HEK293 (cell line): Measurements from ENCODE around the gene PCP2.

Source experiments
- AEBP2 ChIP-seq: fragments of 450-650 bp; formaldehyde crosslinking; IDR thresholded peaks from 2 replicates; pipeline ENCODE4 v1.5.1; 2016; ENCODE audit warnings: missing biosample characterization, missing genetic modification characterization, borderline replicate concordance
- ATF2 ChIP-seq: fragments of 450-650 bp; formaldehyde crosslinking; IDR thresholded peaks from 2 replicates; pipeline ENCODE4 v1.5.1; 2016; ENCODE audit warnings: missing biosample characterization, missing genetic modification characterization, low read depth
- CTCF ChIP-seq: fragments of 450-650 bp; formaldehyde crosslinking; IDR thresholded peaks from 2 replicates; pipeline ENCODE4 v1.5.1; 2016; ENCODE audit warnings: missing biosample characterization, missing genetic modification characterization
- KLF10 ChIP-seq: fragments of 450-650 bp; IDR thresholded peaks from 2 replicates; pipeline ENCODE4 v1.5.1; 2018; ENCODE audit warnings: missing biosample characterization, mild to moderate bottlenecking, missing genetic modification characterization
- MEIS1 ChIP-seq: sonication (generic); formaldehyde crosslinking; IDR thresholded peaks from 2 replicates; pipeline ENCODE4 v1.8.1; 2022; ENCODE audit warnings: missing genetic modification reagents, mild to moderate bottlenecking, borderline replicate concordance
- SCRT2 ChIP-seq: fragments of 450-650 bp; formaldehyde crosslinking; IDR thresholded peaks from 2 replicates; pipeline ENCODE4 v1.5.1; 2016; ENCODE audit warnings: missing biosample characterization, missing genetic modification characterization
- SP3 ChIP-seq: fragments of 450-650 bp; formaldehyde crosslinking; IDR thresholded peaks from 2 replicates; pipeline ENCODE4 v1.5.1; 2016; ENCODE audit warnings: missing biosample characterization, missing genetic modification characterization
- TCF7L2 ChIP-seq: IDR thresholded peaks from 2 replicates; pipeline ENCODE4 v1.6.1; 2011; ENCODE audit warnings: low read depth, mild to moderate bottlenecking, inconsistent platforms, low read length, moderate library complexity, borderline replicate concordance
- ZBTB26 ChIP-seq: fragments of 450-650 bp; formaldehyde crosslinking; optimal IDR thresholded peaks from 2 replicates; pipeline ENCODE3; 2016; ENCODE audit warnings: missing biosample characterization, mild to moderate bottlenecking, missing genetic modification characterization
- ZBTB48 ChIP-seq: fragments of 450-650 bp; formaldehyde crosslinking; IDR thresholded peaks from 2 replicates; pipeline ENCODE4 v1.5.1; 2016; ENCODE audit warnings: missing biosample characterization, missing genetic modification characterization
- ZBTB8A ChIP-seq: fragments of 450-650 bp; formaldehyde crosslinking; IDR thresholded peaks from 2 replicates; pipeline ENCODE4 v1.5.1; 2016; ENCODE audit warnings: missing biosample characterization, missing genetic modification characterization
- ZNF10 ChIP-seq: fragments of 450-650 bp; formaldehyde crosslinking; IDR thresholded peaks from 2 replicates; pipeline ENCODE4 v1.5.1; 2017; ENCODE audit warnings: missing biosample characterization, missing genetic modification characterization
- ZNF121 ChIP-seq: fragments of 450-650 bp; formaldehyde crosslinking; IDR thresholded peaks from 2 replicates; pipeline ENCODE4 v1.5.1; 2016; ENCODE audit warnings: missing biosample characterization, missing genetic modification characterization
- ZNF26 ChIP-seq: fragments of 450-650 bp; formaldehyde crosslinking; IDR thresholded peaks from 2 replicates; pipeline ENCODE4 v1.5.1; 2016; ENCODE audit warnings: missing biosample characterization, missing genetic modification characterization
- ZNF324 ChIP-seq: fragments of 450-650 bp; formaldehyde crosslinking; IDR thresholded peaks from 2 replicates; pipeline ENCODE4 v1.5.1; 2016; ENCODE audit warnings: missing biosample characterization, missing genetic modification characterization
- ZNF362 ChIP-seq: fragments of 450-650 bp; formaldehyde crosslinking; IDR thresholded peaks from 2 replicates; pipeline ENCODE4 v1.5.1; 2016; ENCODE audit warnings: missing biosample characterization, missing genetic modification characterization
- ZNF404 ChIP-seq: fragments of 450-650 bp; formaldehyde crosslinking; IDR thresholded peaks from 2 replicates; pipeline ENCODE4 v1.5.1; 2017; ENCODE audit warnings: missing biosample characterization, missing genetic modification characterization
- ZNF433 ChIP-seq: fragments of 450-650 bp; formaldehyde crosslinking; IDR thresholded peaks from 2 replicates; pipeline ENCODE4 v1.5.1; 2016; ENCODE audit warnings: missing biosample characterization, missing genetic modification characterization, low read depth
- ZNF529 ChIP-seq: fragments of 450-650 bp; formaldehyde crosslinking; IDR thresholded peaks from 2 replicates; pipeline ENCODE4 v1.5.1; 2017; ENCODE audit warnings: missing genetic modification characterization, missing biosample characterization; ENCODE audit not compliant: insufficient replicate concordance
- ZNF530 ChIP-seq: fragments of 450-650 bp; formaldehyde crosslinking; IDR thresholded peaks from 2 replicates; pipeline ENCODE4 v1.5.1; 2016; ENCODE audit warnings: low read depth, missing biosample characterization, missing genetic modification characterization
- ZNF629 ChIP-seq: fragments of 450-650 bp; formaldehyde crosslinking; IDR thresholded peaks from 2 replicates; pipeline ENCODE4 v1.5.1; 2017; ENCODE audit warnings: missing biosample characterization, missing genetic modification characterization
- ZNF660 ChIP-seq: fragments of 450-650 bp; IDR thresholded peaks from 2 replicates; pipeline ENCODE4 v1.5.1; 2018; ENCODE audit warnings: missing biosample characterization, mild to moderate bottlenecking, missing genetic modification characterization
- ZNF677 ChIP-seq: fragments of 450-650 bp; IDR thresholded peaks from 2 replicates; pipeline ENCODE4 v1.5.0; 2018; ENCODE audit warnings: missing biosample characterization, mild to moderate bottlenecking, missing genetic modification characterization, moderate library complexity
- ZNF692 ChIP-seq: fragments of 450-650 bp; formaldehyde crosslinking; IDR thresholded peaks from 2 replicates; pipeline ENCODE4 v1.5.1; 2016; ENCODE audit warnings: missing biosample characterization, missing genetic modification characterization
- ZNF768 ChIP-seq: fragments of 450-650 bp; formaldehyde crosslinking; IDR thresholded peaks from 2 replicates; pipeline ENCODE4 v1.5.1; 2018; ENCODE audit warnings: missing biosample characterization, mild to moderate bottlenecking, missing genetic modification characterization
- ZSCAN30 ChIP-seq: fragments of 450-650 bp; IDR thresholded peaks from 2 replicates; pipeline ENCODE4 v1.5.1; 2018; ENCODE audit warnings: missing biosample characterization, mild to moderate bottlenecking, missing genetic modification characterization, moderate library complexity
- ZSCAN5A ChIP-seq: fragments of 450-650 bp; formaldehyde crosslinking; IDR thresholded peaks from 2 replicates; pipeline ENCODE4 v1.5.1; 2016; ENCODE audit warnings: missing biosample characterization, missing genetic modification characterization

The PCP2 gene

GRCh38 chr19:7680606-7681339 is 47.3 kb upstream of the PCP2 start, which contains the start of gene TRAPPC5 (continued):
- TF ChIP-seq CTCF (peak; percentile 75), AEBP2 (tag by site-specific recombination) (no peak), ZNF660 (peak; percentile 14), ZNF629 (no peak), ZNF433 (tag by site-specific recombination) (no peak), SP3 (tag by site-specific recombination) (peak; percentile 38; the same call in 1 of the 2 replicates), ATF2 (tag by site-specific recombination) (no peak), ZNF362 (tag by site-specific recombination) (no peak), ZNF121 (tag by site-specific recombination) (no peak; the same call in 1 of the 2 replicates), TCF7L2 (peak; percentile 44; the same call in 1 of the 2 replicates), ZSCAN30 (tag by site-specific recombination) (peak; percentile 86; the same call in 1 of the 2 replicates), SCRT2 (tag by site-specific recombination) (0 out of 2 replicates have a peak, but pooled peaks have one; percentile 98), ZNF10 (tag by site-specific recombination) (0 out of 2 replicates have a peak, but pooled peaks have one; percentile 19), ZSCAN5A (tag by site-specific recombination) (no peak), ZBTB26 (tag by site-specific recombination) (peak; percentile 61), ZNF404 (tag by site-specific recombination) (no peak), ZNF768 (no peak), ZNF529 (tag by site-specific recombination) (no peak), ZNF692 (peak; percentile 19; the same call in 1 of the 2 replicates), ZNF26 (tag by site-specific recombination) (no peak), ZBTB48 (tag by site-specific recombination) (0 out of 2 replicates have a peak, but pooled peaks have one; percentile 36), MEIS1 (CRISPR knock-in tag) (no peak), ZNF530 (tag by site-specific recombination) (no peak), ZBTB8A (tag by site-specific recombination) (0 out of 2 replicates have a peak, but pooled peaks have one; percentile 11), ZNF677 (tag by site-specific recombination) (0 out of 2 replicates have a peak, but pooled peaks have one; percentile 7), ZNF324 (tag by site-specific recombination) (0 out of 2 replicates have a peak, but pooled peaks have one; percentile 40), KLF10 (peak; percentile 74; the same call in 1 of the 2 replicates)
